Lower leg skin (tissue), 3 donors: ENCODE results near the gene GRM5.

Source experiments
- POLR2A ChIP-seq, 2 donors: fragments of 450-650 bp; IDR thresholded peaks; one replicate each; pipeline ENCODE4 v1.6.1; 2016 to 2017; ENCODE audit warnings: antibody characterized with exemption in 2 of 2, mild to moderate bottlenecking in 1 of 2, moderate library complexity in 1 of 2
- TF ChIP-seq, protein P1 (sequence below), 3 donors: fragments of 450-650 bp; IDR thresholded peaks; one replicate each; pipeline ENCODE4 v1.5.1; 2016; ENCODE audit warnings: antibody characterized with exemption in 3 of 3, mild to moderate bottlenecking in 3 of 3, moderate library complexity in 2 of 3

DNA sequence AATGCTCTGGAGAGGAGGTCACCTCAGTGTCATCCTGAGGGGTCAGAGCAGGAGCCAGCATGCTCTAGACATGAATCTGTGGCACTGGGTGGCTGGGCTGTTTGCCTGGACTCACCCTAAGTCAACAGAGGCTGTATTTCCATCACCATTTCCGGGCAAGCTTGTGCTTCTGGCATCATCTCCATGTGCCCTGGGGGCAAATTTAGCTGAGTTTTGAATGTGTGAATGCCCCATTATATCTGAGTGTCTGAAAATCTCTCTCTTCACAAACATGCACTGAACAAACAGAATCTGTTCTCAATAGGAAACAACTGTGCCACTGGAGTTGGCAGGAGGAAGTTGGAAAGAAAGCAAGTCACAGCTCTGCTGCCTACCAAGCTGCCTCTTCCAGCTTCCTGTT, 356.2 kb downstream of the GRM5 start:
- TF ChIP-seq, protein P1, sequence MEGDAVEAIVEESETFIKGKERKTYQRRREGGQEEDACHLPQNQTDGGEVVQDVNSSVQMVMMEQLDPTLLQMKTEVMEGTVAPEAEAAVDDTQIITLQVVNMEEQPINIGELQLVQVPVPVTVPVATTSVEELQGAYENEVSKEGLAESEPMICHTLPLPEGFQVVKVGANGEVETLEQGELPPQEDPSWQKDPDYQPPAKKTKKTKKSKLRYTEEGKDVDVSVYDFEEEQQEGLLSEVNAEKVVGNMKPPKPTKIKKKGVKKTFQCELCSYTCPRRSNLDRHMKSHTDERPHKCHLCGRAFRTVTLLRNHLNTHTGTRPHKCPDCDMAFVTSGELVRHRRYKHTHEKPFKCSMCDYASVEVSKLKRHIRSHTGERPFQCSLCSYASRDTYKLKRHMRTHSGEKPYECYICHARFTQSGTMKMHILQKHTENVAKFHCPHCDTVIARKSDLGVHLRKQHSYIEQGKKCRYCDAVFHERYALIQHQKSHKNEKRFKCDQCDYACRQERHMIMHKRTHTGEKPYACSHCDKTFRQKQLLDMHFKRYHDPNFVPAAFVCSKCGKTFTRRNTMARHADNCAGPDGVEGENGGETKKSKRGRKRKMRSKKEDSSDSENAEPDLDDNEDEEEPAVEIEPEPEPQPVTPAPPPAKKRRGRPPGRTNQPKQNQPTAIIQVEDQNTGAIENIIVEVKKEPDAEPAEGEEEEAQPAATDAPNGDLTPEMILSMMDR (IDR thresholded peaks at IDR 0.05) = no peak
- no peak for TF ChIP-seq POLR2A (IDR thresholded peaks at IDR 0.05)
